ENCODE results near the gene MCRS1. TPM values are rescaled to one million over a fixed set of nuclear protein-coding genes. Genes with fewer than 3 reads are reported as not detected.
A peak's percentile ranks its signal among the peaks of the same experiment; 100 is the strongest.
"Not testable (repeated sequence)": the region's sequence is repeated elsewhere in the genome, so short reads cannot be mapped to it uniquely, and the experiment has no call there.

The MCRS1 gene
- polyA plus RNA-seq, 1 donor from 2014 or later: 57.3 TPM

GRCh38 chr12:49534122-49534521, 33.8 kb downstream of the MCRS1 start:
- not testable (repeated sequence) for H3K27ac Mint-ChIP-seq

GRCh38 chr12:49533331-49533730, 34.6 kb downstream of the MCRS1 start:
- H3K9me3 Mint-ChIP-seq: no peaks in the 10 kb centered on the region
- peak overlapping the region in 1 of 3 donors; percentile 63 for H3K27ac Mint-ChIP-seq
- peaks cover 4% of the 10 kb centered on the region for H3K27me3 Mint-ChIP-seq
- H3K4me3 Mint-ChIP-seq: no peak overlapping the region
- H3K36me3 Mint-ChIP-seq: peaks cover 4% of the 10 kb centered on the region
- H3K4me1 Mint-ChIP-seq: peaks cover 5 to 14% (median 12%) of the 10 kb centered on the region in 3 donors

More at GRCh38 chr12:49534122-49534521, 33.8 kb downstream of the MCRS1 start:
- peaks cover 5 to 14% (median 12%) of the 10 kb centered on the region in 3 donors for H3K4me1 Mint-ChIP-seq
- not testable (repeated sequence) for H3K36me3 Mint-ChIP-seq, H3K27me3 Mint-ChIP-seq, H3K9me3 Mint-ChIP-seq, H3K4me3 Mint-ChIP-seq

DNA sequence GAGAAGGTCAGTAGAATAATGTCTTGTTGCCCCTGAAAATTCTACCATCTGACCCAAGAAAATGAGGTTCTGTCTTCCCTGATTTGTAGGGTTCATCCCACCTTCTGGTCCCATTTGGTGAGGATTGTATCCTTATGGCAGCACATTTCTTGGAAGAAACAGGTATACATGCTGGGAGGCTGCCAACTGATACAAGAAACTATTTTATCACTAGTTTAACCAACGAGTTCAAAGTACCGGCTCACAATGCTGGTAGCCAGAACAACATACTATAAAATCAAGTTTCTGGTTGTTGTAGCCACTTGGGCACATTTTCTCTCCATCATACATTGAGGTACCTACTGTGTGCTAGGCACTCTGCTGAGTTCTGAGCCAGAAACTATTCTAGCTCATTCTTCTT, 36.2 kb downstream of the MCRS1 start:
- Mint-ChIP-seq H3K4me3 (no peak overlapping the region), H3K36me3 (peaks cover 5% of the 10 kb centered on the region), H3K27ac (no peak overlapping the region), H3K4me1 (peaks cover 2 to 6% (median 5%) of the 10 kb centered on the region in 3 donors), H3K9me3 (no peaks in the 10 kb centered on the region), H3K27me3 (peaks cover 4% of the 10 kb centered on the region)

- Mint-ChIP-seq H3K27ac (no peak overlapping the region), H3K9me3 (no peaks in the 10 kb centered on the region), H3K4me1 (peaks cover 0 to 3% (median 3%) of the 10 kb centered on the region in 3 donors), H3K27me3 (no peaks in the 10 kb centered on the region), H3K36me3 (peaks cover 9% of the 10 kb centered on the region), H3K4me3 (no peak overlapping the region)
These were observed 38.5 kb downstream of the MCRS1 start for GRCh38 chr12:49529414-49529813.

DNA sequence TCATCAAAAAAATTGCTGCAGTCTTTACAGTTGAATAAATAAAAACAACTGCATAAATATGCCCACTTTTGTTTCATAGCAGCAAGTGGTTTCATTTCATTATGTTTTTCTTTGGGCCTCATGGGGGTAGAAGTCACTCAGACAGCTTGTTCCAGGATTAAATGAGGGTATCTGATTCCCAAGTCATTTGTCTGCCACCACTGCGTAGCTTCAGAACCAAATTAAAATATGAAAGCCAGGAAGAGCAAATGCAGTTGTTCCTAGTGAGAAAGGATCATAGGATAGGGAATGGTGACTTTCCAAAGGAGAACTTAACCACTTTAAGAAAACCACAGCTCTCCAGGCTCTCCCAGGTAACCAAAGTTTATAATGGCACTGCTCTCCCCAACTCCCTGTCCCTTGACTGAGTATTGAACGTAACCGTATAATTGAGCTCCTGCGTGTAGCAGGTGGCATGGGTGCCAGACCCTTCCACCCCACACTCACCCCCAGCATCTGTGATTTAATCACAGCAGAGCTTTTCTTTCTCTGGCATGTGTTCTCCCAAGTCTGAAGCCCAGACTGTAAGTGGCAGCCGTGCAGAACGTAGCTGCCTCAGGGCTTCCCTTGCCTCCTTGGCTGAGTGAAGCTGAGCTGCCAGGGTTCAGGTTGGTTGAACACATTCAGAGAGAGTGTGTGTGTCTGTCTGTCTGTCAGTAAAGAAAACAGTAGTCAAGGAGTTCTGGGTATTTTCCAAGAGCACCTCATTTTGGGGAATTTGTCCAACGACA, 40.4 kb downstream of the MCRS1 start:
- H3K27ac Mint-ChIP-seq: no peak overlapping the region
- H3K4me1 Mint-ChIP-seq: peaks cover 0 to 3% (median 3%) of the 10 kb centered on the region in 3 donors
- no peaks in the 10 kb centered on the region for H3K9me3 Mint-ChIP-seq
- no peaks in the 10 kb centered on the region for H3K27me3 Mint-ChIP-seq
- H3K4me3 Mint-ChIP-seq: no peak overlapping the region
- H3K36me3 Mint-ChIP-seq: peaks cover 12% of the 10 kb centered on the region

DNA sequence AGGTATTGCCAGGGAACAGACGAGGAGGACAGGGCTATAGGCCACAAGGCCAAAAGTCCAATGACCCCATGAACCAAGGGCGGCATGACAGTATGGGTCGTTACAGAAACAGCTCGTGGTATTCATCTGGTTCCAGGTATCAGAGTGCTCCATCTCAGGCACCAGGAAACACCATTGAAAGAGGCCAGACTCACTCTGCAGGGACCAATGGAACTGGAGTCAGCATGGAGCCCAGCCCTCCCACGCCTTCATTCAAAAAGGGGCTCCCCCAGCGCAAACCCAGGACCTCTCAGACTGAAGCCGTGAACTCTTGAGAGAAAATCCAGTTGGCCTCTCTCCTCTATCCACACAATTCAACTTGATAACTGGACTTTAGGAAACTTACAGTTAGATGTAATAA, 42.0 kb downstream of the MCRS1 start:
- H3K4me3 Mint-ChIP-seq: no peak overlapping the region
- H3K36me3 Mint-ChIP-seq: peaks cover 12% of the 10 kb centered on the region
- peaks cover 9 to 12% (median 10%) of the 10 kb centered on the region in 3 donors for H3K4me1 Mint-ChIP-seq
- H3K9me3 Mint-ChIP-seq: no peaks in the 10 kb centered on the region
- no peaks in the 10 kb centered on the region for H3K27me3 Mint-ChIP-seq
- H3K27ac Mint-ChIP-seq: no peak overlapping the region

DNA sequence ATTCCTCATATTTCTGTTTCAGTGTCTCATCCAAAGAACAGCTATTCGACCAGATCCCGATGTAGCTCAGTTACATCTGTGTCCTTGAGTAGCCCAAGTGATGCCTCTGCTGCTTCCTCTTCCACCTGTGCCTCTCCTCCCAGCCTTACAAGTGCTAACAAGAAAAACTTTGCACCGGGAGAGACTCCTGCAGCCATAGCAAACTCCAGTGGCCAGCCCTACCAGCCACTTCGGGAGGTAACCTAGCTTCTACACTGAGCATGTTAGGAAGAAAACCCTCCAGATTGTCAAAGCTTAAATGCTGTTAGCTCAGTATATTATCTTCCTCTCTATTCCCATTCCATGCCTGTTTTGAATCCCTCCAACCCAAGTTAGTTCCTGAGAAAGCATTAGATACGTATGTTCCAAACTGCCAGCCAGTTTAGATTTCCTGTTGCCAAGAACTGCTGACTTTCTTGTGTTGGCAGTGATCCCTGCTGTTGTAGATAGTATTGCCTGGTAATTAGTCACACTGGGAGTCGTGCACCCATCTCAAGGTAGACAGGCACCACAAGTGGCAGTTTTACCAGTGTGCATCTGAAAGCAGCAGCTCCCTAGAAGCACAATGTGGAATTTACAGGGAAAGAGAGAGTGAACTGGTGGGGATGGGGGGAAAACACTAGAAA, 43.1 kb downstream of the MCRS1 start:
- Mint-ChIP-seq H3K36me3 (peaks cover 12% of the 10 kb centered on the region), H3K27me3 (no peaks in the 10 kb centered on the region), H3K4me3 (no peak overlapping the region), H3K4me1 (peaks cover 9 to 12% (median 10%) of the 10 kb centered on the region in 3 donors), H3K9me3 (no peaks in the 10 kb centered on the region), H3K27ac (no peak overlapping the region)

GRCh38 chr12:49521389-49521788, 46.6 kb downstream of the MCRS1 start:
- Mint-ChIP-seq H3K4me1 (peaks cover 5 to 10% (median 9%) of the 10 kb centered on the region in 3 donors), H3K36me3 (peaks cover 9% of the 10 kb centered on the region), H3K4me3 (no peak overlapping the region), H3K9me3 (no peaks in the 10 kb centered on the region), H3K27me3 (no peaks in the 10 kb centered on the region), H3K27ac (peak overlapping the region in 1 of 3 donors; percentile 50)

- Mint-ChIP-seq H3K27ac (no peak overlapping the region), H3K27me3 (no peaks in the 10 kb centered on the region), H3K36me3 (peaks cover 8% of the 10 kb centered on the region), H3K4me3 (no peak overlapping the region), H3K4me1 (peaks cover 5 to 10% (median 9%) of the 10 kb centered on the region in 3 donors), H3K9me3 (no peaks in the 10 kb centered on the region)
These were observed 48.4 kb downstream of the MCRS1 start for GRCh38 chr12:49519574-49519936.

- Mint-ChIP-seq H3K27me3 (no peaks in the 10 kb centered on the region), H3K4me1 (peaks cover 5 to 10% (median 9%) of the 10 kb centered on the region in 3 donors), H3K36me3 (peaks cover 8% of the 10 kb centered on the region), H3K9me3 (no peaks in the 10 kb centered on the region), H3K27ac (no peak overlapping the region), H3K4me3 (no peak overlapping the region)
These were observed 48.9 kb downstream of the MCRS1 start for GRCh38 chr12:49518914-49519573.

DNA sequence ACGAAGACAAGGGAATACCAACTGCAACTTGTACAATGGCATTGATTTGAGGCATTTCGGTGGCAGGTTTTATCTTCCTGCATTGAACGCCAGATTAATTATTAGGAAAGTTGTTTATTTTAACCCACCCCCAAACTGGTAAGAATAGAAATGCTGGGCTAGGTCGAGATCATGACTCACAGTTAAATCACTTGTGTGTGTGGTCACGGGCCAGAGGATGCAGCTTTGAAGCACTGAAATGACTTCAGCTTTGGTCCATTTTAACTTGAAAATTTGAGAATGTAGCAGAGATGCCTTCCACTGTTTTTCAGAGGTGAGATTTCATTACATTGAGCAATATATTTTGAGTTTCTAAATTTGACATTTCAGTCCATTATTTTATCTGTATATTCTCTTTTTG, 52.7 kb downstream of the MCRS1 start:
- Mint-ChIP-seq H3K4me3 (no peak overlapping the region), H3K36me3 (peaks cover 5% of the 10 kb centered on the region), H3K9me3 (no peaks in the 10 kb centered on the region), H3K27ac (no peak overlapping the region), H3K4me1 (peaks cover 0 to 2% (median 0%) of the 10 kb centered on the region in 3 donors), H3K27me3 (no peaks in the 10 kb centered on the region)

- H3K36me3 Mint-ChIP-seq: peaks cover 4% of the 10 kb centered on the region
- peaks cover 0 to 2% (median 0%) of the 10 kb centered on the region in 3 donors for H3K4me1 Mint-ChIP-seq
- no peaks in the 10 kb centered on the region for H3K9me3 Mint-ChIP-seq
- H3K27me3 Mint-ChIP-seq: no peaks in the 10 kb centered on the region
- no peak overlapping the region for H3K27ac Mint-ChIP-seq
- peak overlapping the region in 1 of 4 donors; percentile 42 for H3K4me3 Mint-ChIP-seq
These were observed 55.4 kb downstream of the MCRS1 start for GRCh38 chr12:49512546-49512945.

- Mint-ChIP-seq H3K9me3 (no peaks in the 10 kb centered on the region), H3K36me3 (peaks cover 4% of the 10 kb centered on the region), H3K27me3 (no peaks in the 10 kb centered on the region), H3K27ac (peak overlapping the region in 1 of 3 donors; percentile 61), H3K4me3 (no peak overlapping the region), H3K4me1 (peaks cover 0 to 2% (median 0%) of the 10 kb centered on the region in 3 donors)
These were observed 56.5 kb downstream of the MCRS1 start for GRCh38 chr12:49511410-49511809.

DNA sequence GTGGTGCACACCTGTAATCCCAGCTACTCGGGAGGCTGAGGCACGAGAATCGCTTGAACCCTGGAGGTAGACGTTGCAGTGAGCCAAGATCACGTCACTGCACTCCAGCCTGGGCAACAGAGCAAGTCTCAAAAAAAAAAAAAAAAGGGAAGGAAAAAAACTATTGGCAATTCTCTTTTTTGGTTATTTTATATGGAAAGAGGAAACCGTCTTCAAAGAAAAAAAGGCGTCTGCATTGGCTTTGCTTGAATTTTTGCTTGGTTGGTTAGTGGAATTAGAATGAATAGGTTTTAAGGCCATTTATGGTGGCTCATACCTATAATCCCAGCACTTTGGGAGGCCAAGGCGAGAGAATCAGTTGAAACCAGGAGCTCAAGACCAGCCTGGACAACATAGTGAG, 58.3 kb downstream of the MCRS1 start:
- H3K27ac Mint-ChIP-seq, H3K4me3 Mint-ChIP-seq, H3K9me3 Mint-ChIP-seq, H3K4me1 Mint-ChIP-seq, H3K36me3 Mint-ChIP-seq, H3K27me3 Mint-ChIP-seq: not testable (repeated sequence)
